Astrocyte (in vitro differentiated cells and primary cell): ENCODE measurements around the gene VCPKMT. TPM values are rescaled to one million over a fixed set of nuclear protein-coding genes. Genes with fewer than 3 reads are reported as not detected.
"Not testable (repeated sequence)": the region's sequence is repeated elsewhere in the genome, so short reads cannot be mapped to it uniquely, and the experiment has no call there.

Experiments used
- DNase-seq: peaks from one replicate; pipeline ENCODE4 v3.0.0-alpha.2; 2010; ENCODE audit warnings: low read depth
- FAIRE-seq: peaks from 2 replicates; lab custom pipeline; 2011; peaks lifted over from hg19 to GRCh38; lab: Jason Lieb, UNC
- H2AFZ ChIP-seq: 2 replicates; pipeline ENCODE4 v1.6.0; 2012; ENCODE audit warnings: low read depth, low read length, inconsistent platforms
- H3K27ac ChIP-seq: 2 replicates; pipeline ENCODE4 v1.5.1; 2011; ENCODE audit warnings: low read depth, low read length, inconsistent platforms
- H3K27me3 ChIP-seq: 2 replicates; pipeline ENCODE4 v1.6.0; 2011; ENCODE audit warnings: low read length, inconsistent platforms; ENCODE audit not compliant: insufficient read depth
- H3K36me3 ChIP-seq: 2 replicates; pipeline ENCODE4 v1.5.1; 2011; ENCODE audit warnings: low read length, inconsistent platforms; ENCODE audit not compliant: insufficient read depth
- H3K4me1 ChIP-seq: 2 replicates; pipeline ENCODE4 v1.5.1; 2011; ENCODE audit warnings: low read length, inconsistent platforms; ENCODE audit not compliant: insufficient read depth
- H3K4me2 ChIP-seq: 2 replicates; pipeline ENCODE4 v1.6.0; 2012; ENCODE audit warnings: low read length, inconsistent platforms
- H3K4me3 ChIP-seq: 2 replicates; pipeline ENCODE4 v1.5.1; 2011; ENCODE audit warnings: low read depth, mild to moderate bottlenecking, low read length, inconsistent platforms; ENCODE audit not compliant: insufficient read depth
- H3K79me2 ChIP-seq: 2 replicates; pipeline ENCODE4 v1.6.0; 2012; ENCODE audit warnings: mild to moderate bottlenecking, low read length, inconsistent platforms; ENCODE audit not compliant: insufficient read depth
- H3K9ac ChIP-seq: 2 replicates; pipeline ENCODE4 v1.6.0; 2012; ENCODE audit warnings: mild to moderate bottlenecking, low read length, inconsistent platforms
- H3K9me3 ChIP-seq: 2 replicates; pipeline ENCODE4 v1.5.1; 2012; ENCODE audit warnings: low read depth, mild to moderate bottlenecking, low read length, inconsistent platforms; ENCODE audit not compliant: insufficient read depth
- H4K20me1 ChIP-seq: 2 replicates; pipeline ENCODE4 v1.6.0; 2012; ENCODE audit warnings: low read length, inconsistent platforms; ENCODE audit not compliant: insufficient read depth
- H3K27ac Mint-ChIP-seq: one replicate; pipeline ENCODE4 v1.8.0; 2021; ENCODE audit warnings: mild to moderate bottlenecking, mixed read lengths; ENCODE audit not compliant: unreplicated experiment
- H3K27me3 Mint-ChIP-seq: one replicate; pipeline ENCODE4 v1.8.0; 2021; ENCODE audit warnings: low read depth, mixed read lengths; ENCODE audit not compliant: unreplicated experiment
- H3K36me3 Mint-ChIP-seq: one replicate; pipeline ENCODE4 v1.8.0; 2021; ENCODE audit warnings: low read depth, mixed read lengths; ENCODE audit not compliant: unreplicated experiment
- H3K4me1 Mint-ChIP-seq: one replicate; pipeline ENCODE4 v1.8.0; 2021; ENCODE audit warnings: low read depth, mixed read lengths; ENCODE audit not compliant: unreplicated experiment
- H3K4me3 Mint-ChIP-seq: one replicate; pipeline ENCODE4 v1.8.0; 2021; ENCODE audit warnings: mild to moderate bottlenecking, moderate library complexity, mixed read lengths; ENCODE audit not compliant: unreplicated experiment
- H3K9me3 Mint-ChIP-seq: one replicate; pipeline ENCODE4 v1.8.0; 2021; ENCODE audit warnings: mild to moderate bottlenecking, mixed read lengths; ENCODE audit not compliant: unreplicated experiment
- EZH2 ChIP-seq: IDR thresholded peaks from 2 replicates; pipeline ENCODE4 v1.6.1; 2012; ENCODE audit warnings: mild to moderate bottlenecking, low read length, inconsistent platforms; ENCODE audit not compliant: insufficient read depth
- total RNA-seq: library from RNA; stranded (reverse); gene quantifications from 2 replicates; pipeline ENCODE4 v1.2.1, GENCODE V29; 2021
- TF ChIP-seq, protein P1 (sequence below): IDR thresholded peaks from 2 replicates; pipeline ENCODE4 v1.5.1; 2011; ENCODE audit warnings: low read depth, mild to moderate bottlenecking, inconsistent platforms, low read length, moderate library complexity; ENCODE audit not compliant: insufficient read depth

VCPKMT gene
- total RNA-seq, 1 donor from 2014 or later: 8.0 TPM

DNA sequence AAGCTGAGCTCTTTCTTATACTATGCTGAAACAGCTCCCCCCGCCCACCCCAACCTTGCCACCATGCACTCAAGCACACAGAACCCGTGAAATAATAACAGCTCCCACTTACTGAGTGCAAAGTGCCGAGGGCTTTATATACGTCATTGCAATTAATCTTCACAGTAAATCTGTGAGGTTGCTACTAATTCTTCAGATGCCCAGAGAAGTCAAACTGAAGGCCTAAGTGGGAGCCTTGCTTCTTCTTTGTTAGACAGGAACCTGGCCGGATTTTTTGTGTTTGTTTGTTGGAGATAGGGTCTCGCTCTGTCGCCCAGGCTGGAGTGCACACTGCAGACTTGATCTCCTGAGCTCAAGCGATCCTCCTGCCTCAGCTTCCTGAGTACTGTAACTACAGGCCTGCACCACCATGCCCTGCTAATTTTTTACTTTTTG, 34.0 kb downstream of the VCPKMT start:
- Histone ChIP-seq H3K79me2 (no peaks in the 10 kb centered on the region), H3K27ac (no peak overlapping the region), H3K4me3 (no peak overlapping the region), H3K4me2 (no peak overlapping the region), H3K27me3 (no peaks in the 10 kb centered on the region), H4K20me1 (no peaks in the 10 kb centered on the region), H3K9me3 (no peaks in the 10 kb centered on the region), H3K4me1 (peaks cover 5% of the 10 kb centered on the region), H3K9ac (no peak overlapping the region), H2AFZ (no peak overlapping the region), H3K36me3 (no peaks in the 10 kb centered on the region)
- H3K27me3 Mint-ChIP-seq: no peaks in the 10 kb centered on the region
- DNase-seq (no peak), FAIRE-seq (no peak)
- no peak overlapping the region for H3K4me3 Mint-ChIP-seq
- no peaks in the 10 kb centered on the region for H3K36me3 Mint-ChIP-seq
- TF ChIP-seq EZH2: no peak
- TF ChIP-seq, protein P1, sequence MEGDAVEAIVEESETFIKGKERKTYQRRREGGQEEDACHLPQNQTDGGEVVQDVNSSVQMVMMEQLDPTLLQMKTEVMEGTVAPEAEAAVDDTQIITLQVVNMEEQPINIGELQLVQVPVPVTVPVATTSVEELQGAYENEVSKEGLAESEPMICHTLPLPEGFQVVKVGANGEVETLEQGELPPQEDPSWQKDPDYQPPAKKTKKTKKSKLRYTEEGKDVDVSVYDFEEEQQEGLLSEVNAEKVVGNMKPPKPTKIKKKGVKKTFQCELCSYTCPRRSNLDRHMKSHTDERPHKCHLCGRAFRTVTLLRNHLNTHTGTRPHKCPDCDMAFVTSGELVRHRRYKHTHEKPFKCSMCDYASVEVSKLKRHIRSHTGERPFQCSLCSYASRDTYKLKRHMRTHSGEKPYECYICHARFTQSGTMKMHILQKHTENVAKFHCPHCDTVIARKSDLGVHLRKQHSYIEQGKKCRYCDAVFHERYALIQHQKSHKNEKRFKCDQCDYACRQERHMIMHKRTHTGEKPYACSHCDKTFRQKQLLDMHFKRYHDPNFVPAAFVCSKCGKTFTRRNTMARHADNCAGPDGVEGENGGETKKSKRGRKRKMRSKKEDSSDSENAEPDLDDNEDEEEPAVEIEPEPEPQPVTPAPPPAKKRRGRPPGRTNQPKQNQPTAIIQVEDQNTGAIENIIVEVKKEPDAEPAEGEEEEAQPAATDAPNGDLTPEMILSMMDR: no peak
- H3K4me1 Mint-ChIP-seq: peaks cover 27% of the 10 kb centered on the region
- no peak overlapping the region for H3K27ac Mint-ChIP-seq
- H3K9me3 Mint-ChIP-seq: no peaks in the 10 kb centered on the region

DNA sequence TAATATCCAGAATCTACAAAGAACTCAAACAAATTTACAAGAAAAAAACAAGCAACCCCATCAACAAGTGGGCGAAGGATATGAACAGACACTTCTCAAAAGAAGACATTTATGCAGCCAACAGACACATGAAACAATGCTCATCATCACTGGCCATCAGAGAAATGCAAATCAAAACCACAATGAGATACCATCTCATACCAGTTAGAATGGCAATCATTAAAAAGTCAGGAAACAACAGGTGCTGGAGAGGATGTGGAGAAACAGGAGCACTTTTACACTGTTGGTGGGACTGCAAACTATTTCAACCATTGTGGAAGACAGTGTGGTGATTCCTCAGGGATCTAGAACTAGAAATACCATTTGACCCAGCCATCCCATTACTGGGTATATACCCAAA, 37.3 kb downstream of the VCPKMT start:
- H3K79me2 ChIP-seq, H3K9ac ChIP-seq, H3K4me1 ChIP-seq, H3K36me3 Mint-ChIP-seq, H3K27ac ChIP-seq, H3K27me3 ChIP-seq, H3K27ac Mint-ChIP-seq, H3K36me3 ChIP-seq, FAIRE-seq, H2AFZ ChIP-seq, H4K20me1 ChIP-seq, H3K27me3 Mint-ChIP-seq, H3K4me3 Mint-ChIP-seq, H3K9me3 ChIP-seq, H3K4me3 ChIP-seq, H3K4me2 ChIP-seq, H3K9me3 Mint-ChIP-seq, DNase-seq: not testable (repeated sequence)
- peaks cover 12% of the 10 kb centered on the region for H3K4me1 Mint-ChIP-seq

DNA sequence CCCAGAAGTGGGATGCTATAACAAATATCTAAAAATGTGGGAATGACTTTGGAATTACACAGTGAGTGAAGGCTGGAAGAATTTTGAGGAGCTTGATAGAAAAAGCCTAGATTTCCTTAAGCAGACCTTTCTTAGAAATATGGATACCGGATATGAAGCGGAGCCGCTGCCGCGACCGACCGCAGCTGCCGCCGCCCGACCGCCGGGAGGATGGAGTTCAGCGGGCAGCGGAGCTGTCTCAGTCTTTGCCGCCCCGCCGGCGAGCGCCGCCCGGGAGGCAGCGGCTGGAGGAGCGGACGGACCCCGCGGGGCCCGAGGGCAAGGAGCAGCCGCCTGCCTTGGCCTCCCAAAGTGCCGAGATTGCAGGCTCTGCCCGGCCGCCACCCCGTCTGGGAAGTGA, 42.7 kb downstream of the VCPKMT start:
- H3K79me2 ChIP-seq, H2AFZ ChIP-seq, H3K9me3 Mint-ChIP-seq, H3K27me3 Mint-ChIP-seq, H3K27ac ChIP-seq, H3K27ac Mint-ChIP-seq, H3K36me3 ChIP-seq, H3K36me3 Mint-ChIP-seq, H4K20me1 ChIP-seq, H3K4me2 ChIP-seq, H3K4me1 ChIP-seq, H3K9me3 ChIP-seq, H3K27me3 ChIP-seq, FAIRE-seq, H3K4me1 Mint-ChIP-seq, H3K4me3 Mint-ChIP-seq, DNase-seq, H3K9ac ChIP-seq, H3K4me3 ChIP-seq: not testable (repeated sequence)

DNA sequence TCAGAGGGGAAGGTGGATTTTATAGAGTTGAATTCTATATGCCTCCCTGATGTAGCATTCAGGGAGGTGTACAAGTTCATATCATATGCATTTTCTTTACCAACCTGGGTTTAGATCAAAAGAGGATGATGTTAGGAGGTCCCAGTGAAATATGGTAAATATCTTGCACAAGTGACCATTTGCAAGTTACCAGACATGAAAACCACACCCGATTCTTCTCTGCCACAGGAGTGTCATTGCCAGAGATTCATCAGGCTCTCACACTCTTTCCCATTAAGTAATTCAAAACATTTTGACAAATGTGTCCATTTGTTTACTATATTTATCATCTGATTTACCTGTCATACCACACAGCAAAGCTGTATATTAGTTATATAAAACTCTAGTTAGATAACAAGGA, 44.0 kb downstream of the VCPKMT start:
- Histone ChIP-seq H3K4me3 (no peak overlapping the region), H4K20me1 (no peaks in the 10 kb centered on the region), H3K79me2 (no peaks in the 10 kb centered on the region), H3K36me3 (no peaks in the 10 kb centered on the region), H3K4me2 (no peak overlapping the region), H3K9me3 (no peaks in the 10 kb centered on the region), H3K27me3 (no peaks in the 10 kb centered on the region), H3K27ac (no peak overlapping the region), H2AFZ (no peak overlapping the region), H3K4me1 (peaks cover 10% of the 10 kb centered on the region), H3K9ac (no peak overlapping the region)
- no peak for FAIRE-seq
- Mint-ChIP-seq H3K36me3 (peaks cover 5% of the 10 kb centered on the region), H3K4me1 (peaks cover 6% of the 10 kb centered on the region), H3K27me3 (peaks cover 7% of the 10 kb centered on the region), H3K9me3 (peaks cover 2% of the 10 kb centered on the region), H3K4me3 (no peak overlapping the region), H3K27ac (no peak overlapping the region)
- no peak for DNase-seq
- TF ChIP-seq, protein P1: no peak
- TF ChIP-seq EZH2: no peak
